CD14-positive monocyte (primary cell): ENCODE data around the gene LIFR. TPM values are rescaled to one million over a fixed set of nuclear protein-coding genes. Genes with fewer than 3 reads are reported as not detected.

Experiments
- DNase-seq, 3 donors: peaks; one replicate each; pipeline ENCODE4 v3.0.0-alpha.2; 2011 to 2022
- H2AFZ ChIP-seq: 2 replicates; pipeline ENCODE4 v1.6.0; 2012; ENCODE audit warnings: mild to moderate bottlenecking, low read depth, low read length, inconsistent platforms; ENCODE audit not compliant: insufficient read depth, poor library complexity, severe bottlenecking
- H3K27ac ChIP-seq, 2 donors: 1 replicate in 1 of 2; 2 replicates in 1 of 2; pipeline ENCODE4 v1.5.1; 2012 to 2013; ENCODE audit warnings: low read length in 2 of 2, control low read depth in 1 of 2, inconsistent platforms in 1 of 2, low read depth in 1 of 2, mild to moderate bottlenecking in 1 of 2
- H3K27me3 ChIP-seq, 2 donors: one replicate each; pipeline versions ENCODE4 v1.6.0 to v1.6.1; 2011 to 2013; ENCODE audit warnings: low read length in 2 of 2; ENCODE audit not compliant: control insufficient read depth in 2 of 2, insufficient read depth in 2 of 2
- H3K36me3 ChIP-seq, 2 donors: replicated peaks in 1 of 2; 1 replicate in 1 of 2; 2 replicates in 1 of 2; pipeline versions ENCODE4 v1.5.1 to v1.6.1; 2012 to 2013; ENCODE audit warnings: low read length in 2 of 2, control low read depth in 1 of 2, inconsistent platforms in 1 of 2, mild to moderate bottlenecking in 1 of 2; ENCODE audit not compliant: insufficient read depth in 2 of 2, control insufficient read depth in 1 of 2
- H3K4me1 ChIP-seq, 2 donors: 1 replicate in 1 of 2; 2 replicates in 1 of 2; pipeline versions ENCODE4 v1.5.1 to v1.6.1; 2012 to 2013; ENCODE audit warnings: low read length in 2 of 2, control low read depth in 1 of 2, inconsistent platforms in 1 of 2, mild to moderate bottlenecking in 1 of 2, moderate library complexity in 1 of 2; ENCODE audit not compliant: insufficient read depth in 2 of 2, control insufficient read depth in 1 of 2
- H3K4me2 ChIP-seq: replicated peaks from 2 replicates; pipeline ENCODE3; 2012; ENCODE audit warnings: low read length, moderate library complexity, mild to moderate bottlenecking; ENCODE audit not compliant: poor library complexity, severe bottlenecking; ENCODE audit errors: extremely low read depth
- H3K4me3 ChIP-seq, 3 experiments: fragments of 200-600 bp in 1 of 3; sonication (generic) in 1 of 3; replicated peaks in 1 of 3; 1 replicate in 2 of 3; 2 replicates in 1 of 3; pipeline ENCODE4 v1.5.1; 2011 to 2013; ENCODE audit warnings: low read length in 3 of 3, mild to moderate bottlenecking in 3 of 3, control low read depth in 2 of 3, low read depth in 2 of 3, inconsistent platforms in 1 of 3, moderate library complexity in 1 of 3
- H3K79me2 ChIP-seq: 2 replicates; pipeline ENCODE4 v1.6.0; 2012; ENCODE audit warnings: mild to moderate bottlenecking, control low read depth, inconsistent platforms, low read length, moderate library complexity; ENCODE audit not compliant: insufficient read depth
- H3K9ac ChIP-seq: 2 replicates; pipeline ENCODE4 v1.6.0; 2017; ENCODE audit warnings: low read length, mild to moderate bottlenecking; ENCODE audit not compliant: insufficient read depth, poor library complexity, severe bottlenecking
- H3K9me3 ChIP-seq, 2 donors: replicated peaks in 1 of 2; 1 replicate in 1 of 2; 2 replicates in 1 of 2; pipeline versions ENCODE4 v1.5.1 to v1.6.1; 2012 to 2013; ENCODE audit warnings: low read length in 2 of 2, control low read depth in 1 of 2; ENCODE audit not compliant: control insufficient read depth in 1 of 2, insufficient read depth in 1 of 2
- H4K20me1 ChIP-seq: 2 replicates; pipeline ENCODE4 v1.6.0; 2012; ENCODE audit warnings: mild to moderate bottlenecking, low read length, control low read depth, moderate library complexity; ENCODE audit not compliant: insufficient read depth
- H3K27ac Mint-ChIP-seq, 7 donors: one replicate each; pipeline ENCODE4 v1.8.0; 2020; ENCODE audit warnings: mild to moderate bottlenecking in 7 of 7, mixed read lengths in 7 of 7, moderate library complexity in 6 of 7, inconsistent platforms in 2 of 7
- H3K27me3 Mint-ChIP-seq, 3 donors: one replicate each; pipeline ENCODE4 v1.8.0; 2021 to 2022; ENCODE audit warnings: low read depth in 3 of 3, mild to moderate bottlenecking in 3 of 3, mixed read lengths in 3 of 3, moderate library complexity in 3 of 3, inconsistent platforms in 1 of 3
- H3K36me3 Mint-ChIP-seq, 2 donors: one replicate each; pipeline ENCODE4 v1.8.0; 2020; ENCODE audit warnings: mixed read lengths in 2 of 2, inconsistent platforms in 1 of 2, mild to moderate bottlenecking in 1 of 2
- H3K4me1 Mint-ChIP-seq: one replicate; pipeline ENCODE4 v1.8.0; 2020; ENCODE audit warnings: mild to moderate bottlenecking, mixed read lengths
- H3K4me3 Mint-ChIP-seq, 2 donors: one replicate each; pipeline ENCODE4 v1.8.0; 2020; ENCODE audit warnings: mild to moderate bottlenecking in 2 of 2, mixed read lengths in 2 of 2, moderate library complexity in 1 of 2
- H3K9me3 Mint-ChIP-seq, 7 donors: one replicate each; pipeline ENCODE4 v1.8.0; 2020 to 2022; ENCODE audit warnings: mixed read lengths in 7 of 7, mild to moderate bottlenecking in 6 of 7, moderate library complexity in 6 of 7, inconsistent platforms in 2 of 7
- CTCF ChIP-seq: fragments of 200-600 bp; IDR thresholded peaks from one replicate; pipeline ENCODE4 v1.8.0; 2022; ENCODE audit warnings: antibody characterized with exemption, mild to moderate bottlenecking
- WGBS: methylation state at CpG from one replicate; pipeline ENCODE4 v1.1.5; 2013; ENCODE audit warnings: missing lambda C conversion rate; ENCODE audit not compliant: insufficient coverage; 5-methylcytosine and 5-hydroxymethylcytosine counted together
- intact Hi-C, 2 donors: fragments of 100-400 bp; cut with micrococcal nuclease; formaldehyde crosslinking; loops; one replicate each; pipeline versions ENCODE4 v1.15.0 to v1.15.1; 2023
- polyA plus RNA-seq, 3 donors: library from polyadenylated mRNA; depleted of rRNA in 1 of 3; unstranded in 2 of 3; stranded (reverse) in 1 of 3; fragments of 300-500 nt in 2 of 3; fragments of >200 nt in 1 of 3; fragmentation: Illumina TruSeq in 2 of 3; gene quantifications; 1 replicate in 2 of 3; 2 replicates in 1 of 3; pipeline ENCODE4 v1.2.3, GENCODE V29; 2012 to 2021

LIFR gene
- polyA plus RNA-seq, 3 donors: not detected

GRCh38 chr5:38543886-38544285 is 12.6 kb downstream of the LIFR start:
- Mint-ChIP-seq H3K27ac (no peak overlapping the region), H3K27me3 (peaks cover 10 to 28% (median 20%) of the 10 kb centered on the region in 3 donors), H3K4me1 (no peaks in the 10 kb centered on the region), H3K36me3 (no peaks in the 10 kb centered on the region), H3K4me3 (peak overlapping the region in 1 of 2 donors; percentile 13), H3K9me3 (peaks cover 0 to 2% (median 0%) of the 10 kb centered on the region in 7 donors)
- Histone ChIP-seq H3K4me1 (no peaks in the 10 kb centered on the region), H3K27me3 (peaks cover 14 to 30% of the 10 kb centered on the region in 2 donors), H3K4me2 (no peak overlapping the region), H3K36me3 (no peaks in the 10 kb centered on the region), H3K9ac (no peak overlapping the region), H3K27ac (no peak overlapping the region), H4K20me1 (no peaks in the 10 kb centered on the region), H3K79me2 (no peaks in the 10 kb centered on the region), H3K9me3 (no peaks in the 10 kb centered on the region), H3K4me3 (no peak overlapping the region), H2AFZ (no peak overlapping the region)
- intact Hi-C loops: no loop called here
- 93% methylated on average over 4 of the region's 4 CpGs for WGBS
- TF ChIP-seq CTCF: no peak
- no peak for DNase-seq

- no peak overlapping the region for H3K9ac ChIP-seq
- H3K27me3 Mint-ChIP-seq: peaks cover 13 to 25% (median 20%) of the 10 kb centered on the region in 3 donors
- no peak for DNase-seq
- WGBS: no CpG with 5 or more reads among the region's 2 CpGs
- peaks cover 0 to 4% (median 1%) of the 10 kb centered on the region in 7 donors for H3K9me3 Mint-ChIP-seq
- no peaks in the 10 kb centered on the region for H3K9me3 ChIP-seq
- H3K27ac Mint-ChIP-seq: no peak overlapping the region
- no peak overlapping the region for H3K4me3 Mint-ChIP-seq
- intact Hi-C loops: no loop called here
- H3K27me3 ChIP-seq: peaks cover 8 to 24% of the 10 kb centered on the region in 2 donors
- H3K36me3 Mint-ChIP-seq: no peaks in the 10 kb centered on the region
- H3K79me2 ChIP-seq: no peaks in the 10 kb centered on the region
- no peak for TF ChIP-seq CTCF
- H3K4me2 ChIP-seq: no peak overlapping the region
- no peaks in the 10 kb centered on the region for H3K4me1 ChIP-seq
- H4K20me1 ChIP-seq: no peaks in the 10 kb centered on the region
- H2AFZ ChIP-seq: no peak overlapping the region
- no peaks in the 10 kb centered on the region for H3K4me1 Mint-ChIP-seq
- H3K27ac ChIP-seq: no peak overlapping the region
- H3K36me3 ChIP-seq: no peaks in the 10 kb centered on the region
- H3K4me3 ChIP-seq: no peak overlapping the region
Observed at GRCh38 chr5:38543074-38543473, 13.4 kb downstream of the LIFR start.
